HG02840 (cell line): ENCODE results near the gene CADPS2.

Source experiments
- ATAC-seq: cut with Tn5 transposase; IDR thresholded peaks from one replicate; pipeline ENCODE4 v1.9.1; 2021; ENCODE audit warnings: mild to moderate bottlenecking, moderate library complexity, moderate number of reproducible peaks; ENCODE audit not compliant: unreplicated experiment, low FRiP score

Gene CADPS2

DNA sequence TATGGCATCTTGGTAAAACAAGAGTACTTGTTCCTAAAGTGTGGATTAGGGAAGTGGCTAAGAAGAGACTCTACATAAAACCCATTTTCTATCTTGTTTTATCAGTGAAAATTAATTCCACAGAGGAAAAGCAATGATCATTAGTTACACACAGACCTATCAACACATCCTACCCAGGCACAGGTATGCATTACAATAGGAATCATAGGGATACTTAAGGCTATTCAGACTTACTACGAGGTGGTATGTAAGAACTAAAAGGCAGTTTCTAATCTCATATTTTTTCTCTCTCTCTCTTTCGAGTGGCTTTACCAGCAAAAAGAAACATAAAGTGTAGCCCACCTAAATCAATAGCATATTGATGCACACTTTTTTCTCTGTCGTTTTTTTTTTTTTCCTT is 415.4 kb downstream of the CADPS2 start:
- no peak for ATAC-seq

- no peak for ATAC-seq
These were observed 417.3 kb downstream of the CADPS2 start for GRCh38 chr7:122468945-122469344.

DNA sequence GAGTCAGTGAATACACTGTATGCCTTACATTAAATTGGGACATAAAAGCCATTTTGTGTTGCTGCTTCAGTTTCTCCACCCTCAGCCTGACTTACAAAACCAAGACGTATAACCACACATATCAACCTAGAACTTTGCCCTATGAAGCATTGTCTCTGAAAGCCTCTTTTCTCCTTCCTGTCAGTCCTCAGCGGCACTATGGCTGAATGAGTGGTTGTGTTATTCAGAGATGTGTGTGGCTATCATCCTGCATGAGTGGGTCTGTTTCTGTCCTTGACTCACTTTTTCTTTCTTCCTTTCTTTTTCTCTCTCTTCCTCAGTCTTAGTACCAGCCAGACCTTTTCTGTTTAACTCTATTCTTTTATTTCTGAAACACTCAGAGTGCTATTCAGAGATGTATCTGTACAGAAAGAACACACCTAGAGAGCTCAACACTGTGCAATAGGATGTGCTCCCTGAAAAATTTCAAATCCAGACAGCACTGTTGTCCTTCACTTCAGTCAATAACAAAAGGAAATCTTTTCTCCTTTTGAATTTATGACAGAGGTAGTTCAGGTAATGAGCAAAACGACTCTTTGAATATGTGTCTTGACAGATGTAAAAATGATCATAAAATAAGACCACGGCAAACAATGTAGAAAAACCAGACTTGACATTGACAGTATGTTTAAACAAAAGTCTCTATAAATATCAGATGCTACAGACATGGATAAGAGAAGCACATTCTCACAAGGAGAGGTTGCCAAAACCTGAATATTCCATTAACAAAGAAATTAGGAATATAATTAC is 418.4 kb downstream of the CADPS2 start:
- ATAC-seq = no peak

- ATAC-seq = no peak
These were observed 421.0 kb downstream of the CADPS2 start for GRCh38 chr7:122465296-122465695.

GRCh38 chr7:122463631-122464030 is 422.6 kb downstream of the CADPS2 start:
- no peak for ATAC-seq

- ATAC-seq = no peak
These were observed 425.3 kb downstream of the CADPS2 start for GRCh38 chr7:122460936-122461335.

DNA sequence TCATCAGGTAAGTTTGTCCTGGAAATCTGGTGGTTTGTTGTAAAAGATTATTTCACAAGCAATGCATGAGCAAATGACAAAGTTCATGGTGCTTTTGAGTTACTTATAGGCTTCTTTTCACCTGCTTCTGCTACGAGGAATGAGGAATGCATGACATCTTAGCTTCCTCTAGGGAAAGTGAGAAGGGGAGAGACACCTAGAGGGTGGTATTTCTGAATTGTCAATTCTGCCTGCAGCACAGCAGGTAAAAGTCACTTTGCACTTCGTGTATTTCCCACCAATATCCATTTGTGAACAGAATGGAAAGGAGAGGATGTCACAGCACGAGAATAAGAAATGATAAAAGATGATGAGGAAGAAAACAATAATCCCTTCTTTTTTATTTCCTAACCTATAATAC is 428.3 kb downstream of the CADPS2 start:
- no peak for ATAC-seq

DNA sequence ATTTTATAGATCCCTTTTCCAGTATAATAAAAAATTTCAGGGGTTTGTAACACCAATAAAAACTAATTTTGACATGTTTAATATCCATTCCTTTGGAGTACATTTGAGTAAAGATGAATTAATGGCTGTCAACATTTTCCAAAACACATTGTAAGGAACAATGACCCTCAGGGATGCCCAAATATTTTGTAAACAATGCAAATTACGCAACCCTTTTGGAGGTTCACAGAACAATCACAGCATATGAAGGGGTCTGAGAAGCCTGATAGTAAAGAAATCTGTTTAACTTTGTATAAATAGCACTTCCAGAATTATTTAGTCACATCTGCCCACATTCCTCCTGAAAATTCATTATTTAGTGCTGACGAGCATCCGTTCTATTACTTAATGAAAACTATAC is 428.9 kb downstream of the CADPS2 start:
- no peak for ATAC-seq

GRCh38 chr7:122454776-122455507 is 431.3 kb downstream of the CADPS2 start:
- no peak for ATAC-seq

DNA sequence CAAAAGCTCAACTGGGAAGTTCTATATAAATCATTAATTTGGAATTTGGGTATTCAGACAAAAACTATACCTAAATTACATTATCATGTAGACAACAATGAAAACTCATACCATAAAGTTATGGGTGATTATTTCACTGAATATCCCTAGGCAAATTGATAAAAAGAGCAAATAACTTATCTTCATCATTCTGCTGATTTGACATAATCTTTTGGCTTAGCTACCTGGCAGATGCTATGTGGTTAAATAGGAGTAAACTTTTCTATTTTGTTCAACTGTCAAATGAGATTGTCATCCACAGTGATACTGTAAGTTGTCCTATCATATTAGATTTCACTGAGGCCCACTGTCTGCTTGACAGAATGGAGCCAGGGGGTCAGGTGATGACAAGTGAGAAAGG is 432.8 kb downstream of the CADPS2 start:
- ATAC-seq = no peak

DNA sequence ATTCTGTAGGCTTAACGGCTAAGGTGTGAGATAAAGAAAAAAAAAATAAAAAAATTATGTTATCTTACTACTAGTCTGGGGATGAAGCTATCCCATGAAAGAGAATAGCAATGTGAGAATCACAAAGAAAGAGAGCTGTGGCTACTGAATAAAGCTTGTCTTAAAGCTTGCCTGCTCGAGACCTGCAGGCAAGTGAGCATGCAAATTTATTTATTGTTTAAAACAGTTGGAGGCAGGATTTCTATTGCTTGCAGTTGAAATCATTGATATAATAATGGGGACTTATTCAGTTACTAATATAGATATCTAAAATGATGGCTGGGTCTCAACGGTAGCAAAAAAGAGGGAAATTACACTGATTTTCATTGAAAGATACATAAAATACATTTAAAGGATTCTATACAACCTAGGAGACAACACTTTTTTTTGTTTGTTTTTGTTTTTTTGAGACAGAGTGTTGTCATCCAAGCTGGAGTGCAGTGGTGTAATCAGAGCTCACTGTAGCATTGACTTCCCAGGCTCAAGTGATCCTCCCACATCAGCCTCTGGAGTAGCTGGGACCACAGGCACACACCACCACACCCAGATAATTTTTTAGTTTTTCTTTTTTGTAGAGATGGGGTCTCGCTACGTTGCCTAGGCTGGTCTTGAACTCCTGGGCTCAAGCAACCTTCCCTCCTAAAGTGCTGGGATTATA is 437.2 kb downstream of the CADPS2 start:
- no peak for ATAC-seq

DNA sequence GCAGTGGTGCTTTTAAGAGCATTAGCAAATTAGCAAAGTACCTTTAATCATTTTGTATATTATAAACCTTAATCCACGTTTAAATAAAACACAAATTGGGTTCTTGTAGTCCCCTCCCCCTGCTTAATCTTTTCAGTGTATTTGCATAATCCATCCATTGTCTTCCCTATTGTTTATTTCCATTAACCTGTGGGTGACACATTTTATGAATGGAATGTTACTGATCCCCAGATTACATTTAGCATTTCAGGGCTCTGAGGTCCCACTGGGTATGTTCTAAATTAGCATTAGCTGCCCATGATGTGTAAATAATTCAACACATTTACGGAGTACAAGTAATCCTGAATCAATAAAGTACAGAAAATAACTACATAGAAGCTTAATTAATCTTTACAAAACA is 443.3 kb downstream of the CADPS2 start:
- ATAC-seq = no peak

GRCh38 chr7:122438492-122438891 is 447.8 kb downstream of the CADPS2 start:
- ATAC-seq = no peak

DNA sequence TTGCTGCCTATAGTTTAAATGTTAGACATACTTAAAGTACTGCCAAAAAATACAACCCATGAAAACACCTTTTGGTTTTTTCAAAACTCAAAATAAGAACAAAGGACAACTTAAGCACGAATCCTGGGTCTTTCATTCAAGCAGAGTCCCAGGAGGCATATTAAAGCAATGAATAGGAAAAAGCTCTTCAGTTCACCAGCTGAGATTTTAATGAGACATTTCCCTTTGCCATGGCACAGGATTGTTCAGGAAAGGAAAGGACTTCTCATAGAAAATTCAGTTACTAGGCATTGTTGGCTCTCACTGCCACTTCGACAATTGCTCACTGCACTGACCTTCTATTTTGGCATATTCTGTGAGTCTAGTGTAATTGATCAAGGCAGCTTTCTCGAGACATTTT is 448.3 kb downstream of the CADPS2 start:
- ATAC-seq = no peak

- ATAC-seq = no peak
These were observed 452.5 kb downstream of the CADPS2 start for GRCh38 chr7:122433765-122434164.

- no peak for ATAC-seq
These were observed 455.6 kb downstream of the CADPS2 start for GRCh38 chr7:122430710-122431109.

DNA sequence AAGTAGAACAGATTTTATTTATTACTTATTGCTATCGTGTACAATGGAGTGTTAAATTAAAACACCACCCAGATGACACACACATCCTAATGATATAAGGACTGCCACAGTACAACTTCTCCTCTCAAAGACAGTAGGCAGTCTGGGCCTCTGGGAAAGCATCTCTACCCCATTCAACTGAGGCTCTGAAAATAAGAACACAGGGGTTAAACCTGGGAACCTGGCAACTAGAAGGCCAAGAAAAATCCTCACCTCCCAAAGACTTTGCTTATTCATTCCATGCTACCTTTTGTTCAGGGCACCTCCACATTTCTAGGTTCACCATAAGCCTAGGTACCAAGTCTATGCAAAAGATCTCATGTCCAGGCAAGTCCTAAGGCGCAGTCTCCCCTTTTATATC is 456.3 kb downstream of the CADPS2 start:
- no peak for ATAC-seq

DNA sequence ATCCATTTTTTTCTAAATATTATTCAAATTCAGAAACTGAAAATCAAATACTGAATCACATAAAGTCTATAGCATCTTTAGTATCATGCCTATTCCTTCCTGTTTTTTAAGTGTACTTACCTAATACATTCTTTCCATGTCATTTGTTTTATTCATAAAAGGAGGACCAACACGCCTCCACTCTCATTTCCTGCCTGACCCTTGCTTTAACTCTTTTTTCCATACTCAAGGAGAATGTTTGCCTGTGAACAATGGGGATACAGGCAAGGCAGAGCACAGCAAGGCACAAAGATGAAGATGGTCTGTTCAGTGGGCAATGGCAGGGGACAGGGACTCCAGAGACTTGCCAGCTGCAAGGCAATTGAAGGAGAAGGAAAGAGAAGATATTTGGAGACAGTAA is 460.5 kb downstream of the CADPS2 start:
- ATAC-seq = no peak

GRCh38 chr7:122423591-122423990 is 462.7 kb downstream of the CADPS2 start:
- no peak for ATAC-seq

DNA sequence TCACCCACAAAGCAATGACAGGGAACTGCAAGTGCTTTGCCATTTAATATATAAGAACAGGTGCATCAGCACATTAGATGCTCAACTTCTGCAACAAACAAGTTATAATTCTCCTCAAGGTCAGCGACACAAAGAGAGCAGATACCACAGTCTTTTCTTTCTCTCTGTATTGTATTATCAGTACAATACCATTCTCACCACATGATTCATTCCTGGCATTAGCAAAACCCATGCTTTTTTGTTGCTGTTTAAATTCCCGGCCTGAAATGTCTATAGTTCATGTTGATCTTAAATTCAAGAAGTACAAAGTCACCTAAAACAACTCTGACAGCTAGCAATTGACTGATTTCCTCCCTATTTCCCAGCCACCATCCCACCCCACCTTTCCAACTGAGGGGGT is 469.9 kb downstream of the CADPS2 start:
- ATAC-seq = no peak

- ATAC-seq = no peak
These were observed 470.8 kb downstream of the CADPS2 start for GRCh38 chr7:122415510-122415909.
